Ectodermal cell (in vitro differentiated cells): ENCODE measurements around the gene RAD51.

Source experiments
- H3K27ac ChIP-seq: 2 replicates; pipeline ENCODE4 v1.7.0; 2013; ENCODE audit warnings: mild to moderate bottlenecking, low read depth, low read length; ENCODE audit not compliant: insufficient read depth, poor library complexity, severe bottlenecking
- H3K27me3 ChIP-seq: 2 replicates; pipeline ENCODE4 v1.7.0; 2013; ENCODE audit warnings: mild to moderate bottlenecking, low read length; ENCODE audit not compliant: insufficient read depth, control insufficient read depth, poor library complexity, severe bottlenecking
- H3K36me3 ChIP-seq: one replicate; pipeline ENCODE4 v1.7.0; 2013; ENCODE audit warnings: low read length; ENCODE audit not compliant: control insufficient read depth, insufficient read depth
- H3K4me1 ChIP-seq: one replicate; pipeline ENCODE4 v1.7.0; 2013; ENCODE audit warnings: low read length; ENCODE audit not compliant: control insufficient read depth, insufficient read depth
- H3K4me3 ChIP-seq: 2 replicates; pipeline ENCODE4 v1.7.0; 2013; ENCODE audit warnings: low read depth, low read length, control low read depth; ENCODE audit not compliant: insufficient read depth
- H3K9me3 ChIP-seq: 2 replicates; pipeline ENCODE4 v1.7.0; 2013; ENCODE audit warnings: mild to moderate bottlenecking, low read length, moderate library complexity; ENCODE audit not compliant: control insufficient read depth
- WGBS, 2 experiments: methylation state at CpG; one replicate each; pipeline ENCODE4 v1.1.7; 2013; ENCODE audit warnings: missing lambda C conversion rate in 2 of 2; 5-methylcytosine and 5-hydroxymethylcytosine counted together

Gene RAD51

GRCh38 chr15:40776537-40777141 lies 81.7 kb downstream of the RAD51 start:
- H3K4me3 ChIP-seq, result no peak overlapping the region
- no peaks in the 10 kb centered on the region for H3K4me1 ChIP-seq
- H3K9me3 ChIP-seq, result no peaks in the 10 kb centered on the region
- peaks cover 28% of the 10 kb centered on the region for H3K36me3 ChIP-seq
- H3K27me3 ChIP-seq, result no peaks in the 10 kb centered on the region
- H3K27ac ChIP-seq, result no peak overlapping the region
- 94% methylated on average over 11 of the region's 11 CpGs for WGBS, 2 experiments
